ENCODE data around the gene METTL1.

The METTL1 gene

DNA sequence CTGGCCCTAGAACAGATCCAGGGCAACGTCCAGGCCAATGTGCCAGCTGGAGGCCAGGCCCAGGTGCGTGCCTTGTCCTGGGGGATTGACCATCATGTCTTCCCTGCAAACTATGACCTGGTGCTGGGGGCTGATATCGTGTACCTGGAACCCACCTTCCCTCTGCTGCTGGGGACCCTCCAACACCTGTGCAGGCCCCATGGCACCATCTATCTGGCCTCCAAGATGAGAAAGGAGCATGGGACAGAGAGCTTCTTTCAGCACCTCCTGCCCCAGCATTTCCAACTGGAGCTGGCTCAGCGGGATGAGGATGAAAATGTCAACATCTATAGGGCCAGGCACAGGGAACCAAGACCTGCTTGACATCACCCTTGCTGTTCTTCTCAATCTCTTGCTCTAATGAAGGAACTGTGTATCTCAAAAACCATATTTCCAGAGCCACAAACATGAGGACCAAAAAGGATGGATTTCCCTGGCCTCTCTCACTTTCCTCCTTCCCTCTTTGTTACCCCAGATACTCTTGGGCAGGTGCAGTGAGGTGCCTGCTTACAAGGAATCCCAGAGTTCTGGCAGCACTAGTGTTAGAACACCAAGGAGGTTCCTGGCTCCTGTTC is 8.5 kb upstream of the METTL1 start:
- Histone ChIP-seq H3K27me3 (replicated peaks; ENCODE audit: control insufficient read depth, insufficient read depth, low read length) (no peaks in the 10 kb centered on the region), H3K36me3 (ENCODE audit: control insufficient read depth, insufficient read depth, low read length) (no peaks in the 10 kb centered on the region; the same call in 1 of the 2 replicates), H3K4me3 (replicated peaks; ENCODE audit: low read depth, low read length) (no peak overlapping the region)
- no peak for DNase-seq (ENCODE audit: extremely low read depth, insufficient read length)
- no peak for TF ChIP-seq CTCF (IDR thresholded peaks at IDR 0.05; ENCODE audit: insufficient read depth, low read length, poor library complexity, severe bottlenecking)

- Histone ChIP-seq H3K4me3 (replicated peaks; ENCODE audit: low read depth, low read length) (no peak overlapping the region), H3K27me3 (replicated peaks; ENCODE audit: control insufficient read depth, insufficient read depth, low read length) (no peaks in the 10 kb centered on the region), H3K36me3 (ENCODE audit: control insufficient read depth, insufficient read depth, low read length) (no peaks in the 10 kb centered on the region)
- no peak for TF ChIP-seq CTCF (IDR thresholded peaks at IDR 0.05; ENCODE audit: insufficient read depth, low read length, poor library complexity, severe bottlenecking)
- no peak for DNase-seq (ENCODE audit: extremely low read depth, insufficient read length)
These were observed 7.8 kb upstream of the METTL1 start for GRCh38 chr12:57779736-57780135.

DNA sequence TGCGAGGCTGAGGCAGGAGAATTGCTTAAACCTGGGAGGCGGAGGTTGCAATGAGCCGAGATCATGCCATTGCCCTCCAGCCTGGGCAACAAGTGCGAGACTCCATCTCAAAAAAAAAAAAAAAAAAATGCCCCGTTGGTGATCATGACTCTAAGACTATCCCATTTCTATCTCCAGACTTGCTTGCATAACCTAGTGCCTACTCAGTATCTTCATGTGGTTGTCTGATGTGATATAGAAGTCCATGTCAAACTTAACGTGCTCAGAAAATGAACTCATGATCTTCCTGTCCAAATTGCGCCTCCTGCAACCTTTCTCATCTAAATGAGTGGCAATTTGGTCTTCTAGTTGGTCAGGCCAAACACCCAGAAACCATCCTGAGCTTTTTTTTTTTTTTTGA is 6.0 kb upstream of the METTL1 start:
- TF ChIP-seq CTCF (IDR thresholded peaks at IDR 0.05; ENCODE audit: insufficient read depth, low read length, poor library complexity, severe bottlenecking): no peak
- H3K27me3 ChIP-seq (replicated peaks; ENCODE audit: control insufficient read depth, insufficient read depth, low read length): no peaks in the 10 kb centered on the region
- no peak for DNase-seq (ENCODE audit: extremely low read depth, insufficient read length)
- H3K4me3 ChIP-seq (replicated peaks; ENCODE audit: low read depth, low read length): no peak overlapping the region
- no peaks in the 10 kb centered on the region for H3K36me3 ChIP-seq (ENCODE audit: control insufficient read depth, insufficient read depth, low read length)

GRCh38 chr12:57777367-57777766 is 5.5 kb upstream of the METTL1 start:
- TF ChIP-seq CTCF (IDR thresholded peaks at IDR 0.05; ENCODE audit: insufficient read depth, low read length, poor library complexity, severe bottlenecking): no peak
- Histone ChIP-seq H3K36me3 (ENCODE audit: control insufficient read depth, insufficient read depth, low read length) (no peaks in the 10 kb centered on the region), H3K4me3 (replicated peaks; ENCODE audit: low read depth, low read length) (no peak overlapping the region), H3K27me3 (replicated peaks; ENCODE audit: control insufficient read depth, insufficient read depth, low read length) (no peaks in the 10 kb centered on the region)
- DNase-seq (ENCODE audit: extremely low read depth, insufficient read length): no peak

- no peak for DNase-seq (ENCODE audit: extremely low read depth, insufficient read length)
- no peaks in the 10 kb centered on the region for H3K36me3 ChIP-seq (ENCODE audit: control insufficient read depth, insufficient read depth, low read length)
- no peaks in the 10 kb centered on the region for H3K27me3 ChIP-seq (replicated peaks; ENCODE audit: control insufficient read depth, insufficient read depth, low read length)
These were observed 4.3 kb upstream of the METTL1 start for GRCh38 chr12:57776247-57776587.

More at GRCh38 chr12:57776247-57776587, 4.3 kb upstream of the METTL1 start:
- TF ChIP-seq CTCF (IDR thresholded peaks at IDR 0.05; ENCODE audit: insufficient read depth, low read length, poor library complexity, severe bottlenecking): no peak
- no peak overlapping the region for H3K4me3 ChIP-seq (replicated peaks; ENCODE audit: low read depth, low read length)

All from GM06990 (cell line).